Hepatocyte (in vitro differentiated cells): ENCODE measurements around the gene AMPD3. TPM values are rescaled to one million over a fixed set of nuclear protein-coding genes. Genes with fewer than 3 reads are reported as not detected.

Source experiments
- DNase-seq: peaks from one replicate; pipeline ENCODE4 v3.0.0-alpha.2; 2016; ENCODE audit warnings: low spot score
- H2AFZ ChIP-seq: fragments of 200-600 bp; sonication (generic); 2 replicates; pipeline ENCODE4 v1.6.0; 2016; ENCODE audit warnings: antibody characterized with exemption, mild to moderate bottlenecking
- H3K27ac ChIP-seq: fragments of 200-600 bp; sonication (generic); 2 replicates; pipeline ENCODE4 v1.5.1; 2016; ENCODE audit warnings: mild to moderate bottlenecking
- H3K27me3 ChIP-seq: fragments of 200-600 bp; sonication (generic); 2 replicates; pipeline ENCODE4 v1.6.1; 2016
- H3K36me3 ChIP-seq: fragments of 200-600 bp; sonication (generic); replicated peaks from 2 replicates; pipeline ENCODE4 v1.5.1; 2016; ENCODE audit warnings: low read depth; ENCODE audit not compliant: insufficient read depth
- H3K4me1 ChIP-seq: fragments of 200-600 bp; sonication (generic); 2 replicates; pipeline ENCODE4 v1.5.1; 2016; ENCODE audit warnings: mild to moderate bottlenecking, moderate library complexity; ENCODE audit not compliant: insufficient read depth
- H3K4me2 ChIP-seq: fragments of 200-600 bp; sonication (generic); 2 replicates; pipeline ENCODE4 v1.6.0; 2016
- H3K4me3 ChIP-seq: fragments of 200-600 bp; sonication (generic); 2 replicates; pipeline ENCODE4 v1.5.1; 2016; ENCODE audit warnings: mild to moderate bottlenecking
- H3K79me2 ChIP-seq: fragments of 200-600 bp; sonication (generic); 2 replicates; pipeline ENCODE4 v1.6.0; 2017; ENCODE audit warnings: mild to moderate bottlenecking
- H3K9me2 ChIP-seq: fragments of 200-600 bp; sonication (generic); replicated peaks from 2 replicates; pipeline ENCODE4 v1.6.0; 2017; ENCODE audit warnings: mild to moderate bottlenecking; ENCODE audit not compliant: insufficient read depth
- H3K9me3 ChIP-seq: fragments of 200-600 bp; sonication (generic); 2 replicates; pipeline ENCODE4 v1.5.1; 2016; ENCODE audit warnings: low read depth, mild to moderate bottlenecking
- H4K20me1 ChIP-seq: fragments of 200-600 bp; sonication (generic); 2 replicates; pipeline ENCODE4 v1.6.0; 2016; ENCODE audit warnings: mild to moderate bottlenecking; ENCODE audit not compliant: insufficient read depth, poor library complexity, severe bottlenecking
- EZH2 ChIP-seq: fragments of 200-600 bp; sonication (generic); IDR thresholded peaks from 2 replicates; pipeline ENCODE4 v1.6.1; 2016; ENCODE audit warnings: antibody characterized with exemption, mild to moderate bottlenecking, borderline replicate concordance
- EZH2phosphoT487 ChIP-seq: fragments of 200-600 bp; sonication (generic); IDR thresholded peaks from one replicate; pipeline ENCODE4 v1.6.1; 2018; ENCODE audit warnings: antibody characterized with exemption, mild to moderate bottlenecking, low read depth, moderate library complexity; ENCODE audit not compliant: unreplicated experiment, severe bottlenecking
- WGBS: methylation state at CpG from one replicate; pipeline ENCODE4 v1.1.6; 2016; ENCODE audit warnings: low lambda C conversion rate; ENCODE audit errors: missing lambda C conversion rate; 5-methylcytosine and 5-hydroxymethylcytosine counted together
- polyA plus RNA-seq: library from polyadenylated mRNA; unstranded; fragments of >200 nt; fragmentation: Nextera tagmentation; extraction: Ambion mirVana; gene quantifications from 2 replicates; pipeline ENCODE4 v1.2.1, GENCODE V29; 2016
- total RNA-seq: library from RNA; depleted of rRNA; stranded (reverse); fragments of >200 nt; gene quantifications from 2 replicates; pipeline ENCODE4 v1.2.3, GENCODE V29; 2014
- TF ChIP-seq, protein P1 (sequence below): fragments of 200-600 bp; sonication (generic); IDR thresholded peaks from 2 replicates; pipeline ENCODE4 v1.5.1; 2016; ENCODE audit warnings: antibody characterized with exemption, mild to moderate bottlenecking; ENCODE audit not compliant: poor library complexity

Gene AMPD3
- 3.4 and 4.1 TPM in 2 replicates for total RNA-seq
- 1.8 and 3.6 TPM in 2 replicates for polyA plus RNA-seq

DNA sequence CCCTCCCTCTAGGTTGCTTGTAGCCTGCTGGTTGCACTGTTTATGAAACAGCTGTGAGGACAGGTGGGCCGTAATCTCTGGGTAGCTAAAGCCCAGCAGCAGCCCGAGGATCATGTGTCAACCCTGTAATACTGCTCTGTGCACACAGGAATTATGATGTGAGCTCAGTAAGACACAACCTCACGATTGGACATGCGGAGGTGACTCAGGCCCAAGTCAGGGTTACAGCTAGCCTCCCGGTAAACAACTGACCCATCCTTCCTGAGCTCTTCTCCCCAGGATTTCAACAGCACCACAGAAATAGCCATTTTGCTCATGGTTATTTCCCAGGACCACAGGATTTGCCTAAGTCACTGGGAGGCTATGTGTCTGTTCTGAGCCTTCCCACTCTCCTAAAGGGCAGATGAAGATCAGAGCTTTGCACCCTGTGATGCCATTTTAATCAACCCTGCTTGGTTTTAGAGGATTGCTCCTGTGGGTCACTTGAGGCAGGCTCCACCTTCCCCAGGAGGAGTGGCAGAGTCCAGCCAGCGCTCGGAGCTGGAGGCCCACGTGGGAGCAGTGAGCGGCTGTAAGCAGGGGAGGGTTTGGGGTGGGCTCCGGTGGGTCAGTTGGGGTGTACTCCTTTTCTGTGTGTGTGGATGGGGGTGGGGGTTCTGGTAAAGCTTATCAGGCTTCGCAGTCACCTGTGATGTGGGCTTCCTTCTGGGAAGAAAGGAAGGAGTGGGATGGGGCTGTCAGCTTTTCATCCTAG lies at the start of gene AMPD3:
Gene AMPD3 (plus strand): TSS at position 387 of the 754 bp plus-strand sequence. CDS start 6,256 bp downstream, outside the sequence.
- Histone ChIP-seq H3K27me3 (no peaks in the 10 kb centered on the region), H3K9me3 (no peaks in the 10 kb centered on the region), H2AFZ (no peak within 1 kb of the TSS), H3K4me1 (peaks cover 14% of the 10 kb centered on the region), H4K20me1 (no peaks in the 10 kb centered on the region), H3K27ac (peak within 1 kb of the TSS; percentile 74), H3K9me2 (no peaks in the 10 kb centered on the region), H3K4me3 (no peak within 1 kb of the TSS), H3K79me2 (peaks cover 4% of the 10 kb centered on the region), H3K36me3 (no peaks in the 10 kb centered on the region), H3K4me2 (peak within 1 kb of the TSS; percentile 61)
- DNase-seq, result peak; percentile 81
- 42% methylated on average over 11 of the region's 11 CpGs for WGBS
- TF ChIP-seq, protein P1, sequence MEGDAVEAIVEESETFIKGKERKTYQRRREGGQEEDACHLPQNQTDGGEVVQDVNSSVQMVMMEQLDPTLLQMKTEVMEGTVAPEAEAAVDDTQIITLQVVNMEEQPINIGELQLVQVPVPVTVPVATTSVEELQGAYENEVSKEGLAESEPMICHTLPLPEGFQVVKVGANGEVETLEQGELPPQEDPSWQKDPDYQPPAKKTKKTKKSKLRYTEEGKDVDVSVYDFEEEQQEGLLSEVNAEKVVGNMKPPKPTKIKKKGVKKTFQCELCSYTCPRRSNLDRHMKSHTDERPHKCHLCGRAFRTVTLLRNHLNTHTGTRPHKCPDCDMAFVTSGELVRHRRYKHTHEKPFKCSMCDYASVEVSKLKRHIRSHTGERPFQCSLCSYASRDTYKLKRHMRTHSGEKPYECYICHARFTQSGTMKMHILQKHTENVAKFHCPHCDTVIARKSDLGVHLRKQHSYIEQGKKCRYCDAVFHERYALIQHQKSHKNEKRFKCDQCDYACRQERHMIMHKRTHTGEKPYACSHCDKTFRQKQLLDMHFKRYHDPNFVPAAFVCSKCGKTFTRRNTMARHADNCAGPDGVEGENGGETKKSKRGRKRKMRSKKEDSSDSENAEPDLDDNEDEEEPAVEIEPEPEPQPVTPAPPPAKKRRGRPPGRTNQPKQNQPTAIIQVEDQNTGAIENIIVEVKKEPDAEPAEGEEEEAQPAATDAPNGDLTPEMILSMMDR, result no peak
- no peak for TF ChIP-seq EZH2
- TF ChIP-seq EZH2phosphoT487, result peak; percentile 44

DNA sequence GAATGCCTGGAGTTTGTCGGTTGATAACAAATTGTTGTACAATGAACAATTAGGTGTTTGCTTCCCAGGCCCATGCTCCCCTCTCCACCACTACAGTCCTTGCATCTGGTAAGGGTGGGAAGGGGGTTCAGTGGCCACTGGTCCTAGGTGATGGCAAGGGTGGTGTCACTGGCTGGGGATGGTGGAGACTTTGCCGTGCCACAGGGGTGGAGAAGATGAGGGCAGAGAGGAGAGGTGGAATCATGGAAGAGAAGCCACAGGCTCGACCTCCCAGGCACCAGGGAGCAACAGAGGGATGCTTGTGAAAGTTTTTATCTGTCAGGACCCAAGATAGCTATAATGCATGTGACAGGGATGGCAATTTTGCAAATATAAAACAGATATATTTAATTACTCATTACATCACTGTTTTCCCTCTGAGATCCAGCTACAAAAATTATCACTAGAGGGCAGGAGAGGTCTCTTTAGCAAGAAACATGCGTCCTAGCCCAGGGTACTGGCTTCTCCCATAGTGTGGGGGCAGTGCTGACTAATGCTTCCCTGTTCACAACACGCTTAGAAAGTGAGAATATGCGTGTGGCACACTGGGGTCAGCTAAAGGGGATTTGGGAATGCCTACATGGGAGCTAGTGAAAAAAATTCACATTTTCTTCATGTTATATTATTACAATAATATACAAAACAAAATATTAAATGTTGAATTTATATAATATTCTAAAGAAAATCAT lies 49.0 kb upstream of the AMPD3 start:
- no peak overlapping the region for H3K27ac ChIP-seq
- peaks cover 8% of the 10 kb centered on the region for H3K4me1 ChIP-seq
- peak; percentile 91 for DNase-seq
- no peaks in the 10 kb centered on the region for H3K9me2 ChIP-seq
- H3K27me3 ChIP-seq, result no peaks in the 10 kb centered on the region
- no peak overlapping the region for H3K4me2 ChIP-seq
- H3K4me3 ChIP-seq, result no peak overlapping the region
- WGBS, result 34% methylated on average over 6 of the region's 6 CpGs
- no peaks in the 10 kb centered on the region for H3K36me3 ChIP-seq
- TF ChIP-seq EZH2phosphoT487, result no peak
- TF ChIP-seq, protein P1, result peak; percentile 88
- H3K9me3 ChIP-seq, result no peaks in the 10 kb centered on the region
- no peak overlapping the region for H2AFZ ChIP-seq
- no peaks in the 10 kb centered on the region for H3K79me2 ChIP-seq
- no peaks in the 10 kb centered on the region for H4K20me1 ChIP-seq

- Histone ChIP-seq H3K79me2 (no peaks in the 10 kb centered on the region), H2AFZ (no peak overlapping the region), H3K4me3 (no peak overlapping the region), H3K36me3 (no peaks in the 10 kb centered on the region), H3K9me3 (no peaks in the 10 kb centered on the region), H3K9me2 (no peaks in the 10 kb centered on the region), H3K4me2 (no peak overlapping the region), H3K4me1 (peaks cover 8% of the 10 kb centered on the region), H3K27me3 (no peaks in the 10 kb centered on the region), H3K27ac (no peak overlapping the region), H4K20me1 (no peaks in the 10 kb centered on the region)
- TF ChIP-seq, protein P1, result no peak
- TF ChIP-seq EZH2 (no peak), EZH2phosphoT487 (no peak)
- 61% methylated on average over 3 of the region's 3 CpGs for WGBS
- no peak for DNase-seq
Measured at GRCh38 chr11:10407055-10407454, 48.0 kb upstream of the AMPD3 start.
